T-helper 17 cell (primary cell): ENCODE data around the gene CDK17. TPM values are rescaled to one million over a fixed set of nuclear protein-coding genes. Genes with fewer than 3 reads are reported as not detected.
"Not testable (repeated sequence)": the region's sequence is repeated elsewhere in the genome, so short reads cannot be mapped to it uniquely, and the experiment has no call there.

ENCODE experiments used
- ATAC-seq: fragments of 150-1000 bp; cut with Tn5 transposase; 2 replicates; pipeline ENCODE4 v1.10.0; 2021; ENCODE audit warnings: mild to moderate bottlenecking, moderate library complexity
- DNase-seq, 3 donors: peaks; one replicate each; pipeline versions ENCODE4 v3.0.0 to v3.0.0-alpha.2; 2020 to 2021
- H3K9me3 ChIP-seq: one replicate; pipeline ENCODE4 v1.7.0; 2013; ENCODE audit warnings: low read length, mild to moderate bottlenecking; ENCODE audit not compliant: control insufficient read depth, poor library complexity, severe bottlenecking
- H3K27ac Mint-ChIP-seq: one replicate; pipeline ENCODE4 v1.8.0; 2022; ENCODE audit warnings: mild to moderate bottlenecking, moderate library complexity, mixed read lengths
- H3K27me3 Mint-ChIP-seq: one replicate; pipeline ENCODE4 v1.8.0; 2022; ENCODE audit warnings: mixed read lengths
- H3K36me3 Mint-ChIP-seq: one replicate; pipeline ENCODE4 v1.8.0; 2022; ENCODE audit warnings: low read depth, mixed read lengths
- H3K4me1 Mint-ChIP-seq: one replicate; pipeline ENCODE4 v1.8.0; 2022; ENCODE audit warnings: mild to moderate bottlenecking, mixed read lengths
- H3K4me3 Mint-ChIP-seq: one replicate; pipeline ENCODE4 v1.8.0; 2022; ENCODE audit warnings: mild to moderate bottlenecking, moderate library complexity, mixed read lengths
- total RNA-seq, 4 donors: library from RNA in 2 of 4; stranded (reverse) in 2 of 4; gene quantifications; one replicate each; pipeline ENCODE4 v1.2.3 and lab custom pipeline; 2022 to 2026

CDK17 gene
- 100 to 1,000 TPM; 123 to 131 TPM for total RNA-seq
- total RNA-seq (lab: John Stamatoyannopoulos, UW), result 147 to 223 reads per million in 2 donors

- peak; percentile 69 for ATAC-seq
Observed at GRCh38 chr12:96399919-96400630, at the start of gene CDK17. Gene CDK17 (minus strand): TSS chr12:96400439. CDS start chr12:96334836, 65,603 bp downstream.

DNA sequence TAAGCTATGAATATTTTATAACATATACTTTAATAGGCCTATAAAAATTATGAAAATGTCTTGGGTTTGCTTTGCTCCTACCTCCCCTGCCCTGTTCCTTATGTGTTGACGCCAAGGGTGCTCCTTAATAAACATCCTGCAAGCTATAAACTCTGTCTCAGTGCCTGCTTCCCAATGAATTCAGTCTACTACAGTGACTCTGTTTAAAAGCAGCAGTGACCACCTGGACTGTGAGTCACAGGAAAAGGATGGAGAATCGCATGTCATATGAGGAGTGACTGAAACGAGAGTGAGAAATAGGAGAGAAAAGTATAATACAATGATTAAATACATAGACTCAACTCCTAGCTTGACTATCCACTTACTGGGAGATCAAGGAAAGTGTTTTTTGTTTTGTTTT, 48.1 kb upstream of the CDK17 start:
- no peak for ATAC-seq
- Mint-ChIP-seq H3K27me3 (no peaks in the 10 kb centered on the region), H3K4me1 (peaks cover 23% of the 10 kb centered on the region), H3K4me3 (no peak overlapping the region), H3K36me3 (no peaks in the 10 kb centered on the region), H3K27ac (peak overlapping the region; percentile 99)
- no peaks in the 10 kb centered on the region for H3K9me3 ChIP-seq
- no peak for DNase-seq

More at GRCh38 chr12:96399919-96400630, at the start of gene CDK17:
- H3K36me3 Mint-ChIP-seq, result no peaks in the 10 kb centered on the region
- no peaks in the 10 kb centered on the region for H3K9me3 ChIP-seq
- peak within 1 kb of the TSS; percentile 97 for H3K27ac Mint-ChIP-seq
- DNase-seq, result peak; percentile 84 to 88 (median 86)
- peak within 1 kb of the TSS; percentile 96 for H3K4me3 Mint-ChIP-seq
- H3K4me1 Mint-ChIP-seq, result peaks cover 31% of the 10 kb centered on the region
- no peaks in the 10 kb centered on the region for H3K27me3 Mint-ChIP-seq

DNA sequence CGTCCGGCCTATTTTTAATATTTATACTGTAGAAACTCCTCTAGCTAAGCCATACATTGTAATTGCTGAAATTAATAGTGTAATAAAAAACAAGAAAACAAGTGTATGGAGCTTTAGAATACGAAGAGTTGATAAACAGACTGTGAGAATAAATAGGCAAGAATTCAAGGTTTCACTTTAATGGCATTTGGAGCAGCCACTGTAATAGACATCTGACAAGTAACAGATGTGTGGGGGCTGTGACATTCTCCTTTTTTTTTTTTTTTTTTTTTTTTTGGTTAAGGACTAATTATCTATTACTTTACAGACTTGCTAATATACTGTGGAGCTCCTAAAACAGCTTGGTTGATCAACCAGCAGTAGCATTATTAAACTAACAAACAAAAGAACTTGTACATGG, 47.0 kb upstream of the CDK17 start:
- no peak overlapping the region for H3K4me3 Mint-ChIP-seq
- peaks cover 20% of the 10 kb centered on the region for H3K4me1 Mint-ChIP-seq
- ATAC-seq, result no peak
- no peaks in the 10 kb centered on the region for H3K9me3 ChIP-seq
- no peak for DNase-seq
- H3K36me3 Mint-ChIP-seq, result no peaks in the 10 kb centered on the region
- H3K27me3 Mint-ChIP-seq, result no peaks in the 10 kb centered on the region
- peak overlapping the region; percentile 99 for H3K27ac Mint-ChIP-seq

DNA sequence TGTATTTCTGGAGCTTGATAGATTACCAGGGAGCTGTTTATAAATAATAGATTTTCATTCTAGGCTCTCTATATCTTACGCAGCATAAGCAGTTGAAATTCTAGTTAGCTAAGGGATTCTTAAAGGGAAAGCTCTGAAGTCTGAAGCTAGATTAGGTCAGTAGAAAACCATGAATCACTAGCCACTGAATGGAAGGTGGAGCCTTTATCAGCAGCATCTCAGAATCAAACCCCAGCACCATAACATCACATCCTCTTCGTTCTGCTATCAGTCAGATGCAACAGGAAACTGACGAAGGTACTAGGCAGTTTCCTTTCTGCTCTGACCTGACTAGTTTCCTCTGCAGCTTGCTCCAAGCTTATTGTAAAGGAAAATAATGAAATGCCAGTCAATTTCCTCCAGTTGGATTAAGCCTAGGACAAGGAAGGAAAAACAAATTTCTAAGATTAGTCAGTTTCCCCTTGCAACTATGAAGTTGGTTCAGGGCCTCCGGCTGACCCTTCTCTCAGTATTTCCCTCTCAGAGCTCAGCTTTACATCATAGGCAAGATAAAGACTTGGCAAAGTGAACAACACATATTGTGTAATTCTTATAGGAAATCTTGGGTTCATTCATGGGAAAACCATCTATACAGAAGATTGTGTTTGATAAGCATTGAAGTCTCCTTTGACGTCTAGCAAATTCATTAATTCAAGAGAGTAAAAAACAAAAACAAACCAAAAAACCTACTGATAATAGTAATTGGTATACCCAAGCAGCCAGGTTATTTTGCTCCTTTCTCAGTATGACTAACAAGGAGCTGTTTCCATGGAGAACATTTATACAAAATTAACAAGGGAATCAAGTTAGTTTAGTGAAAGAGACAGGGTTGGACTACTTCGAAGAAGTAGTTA, 45.7 kb upstream of the CDK17 start:
- peaks cover 20% of the 10 kb centered on the region for H3K4me1 Mint-ChIP-seq
- H3K36me3 Mint-ChIP-seq, result no peaks in the 10 kb centered on the region
- ATAC-seq (peak; percentile 97), DNase-seq (peak in 2 of 3 donors; percentile 31 to 33)
- H3K27me3 Mint-ChIP-seq, result no peaks in the 10 kb centered on the region
- H3K4me3 Mint-ChIP-seq, result peak overlapping the region; percentile 43
- H3K9me3 ChIP-seq, result no peaks in the 10 kb centered on the region
- peak overlapping the region; percentile 99 for H3K27ac Mint-ChIP-seq

DNA sequence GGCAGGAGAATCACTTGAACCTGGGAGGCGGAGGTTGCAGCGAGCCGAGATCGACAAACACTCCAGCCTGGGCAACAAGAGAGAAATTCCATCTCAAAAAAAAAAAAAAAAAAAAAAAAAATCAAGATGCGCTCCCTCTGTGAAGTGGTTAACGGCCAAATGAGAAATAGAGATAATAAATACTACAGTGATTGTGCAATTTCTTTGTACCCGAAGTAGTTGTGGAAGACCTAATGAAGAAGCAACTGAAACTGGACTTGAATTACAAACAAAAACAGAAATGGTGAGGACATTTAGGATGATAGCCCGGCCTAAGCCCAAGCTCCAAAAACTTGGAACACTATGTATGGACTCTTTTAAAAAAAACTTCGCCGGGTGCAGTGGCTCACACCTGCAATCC, 44.2 kb upstream of the CDK17 start:
- no peaks in the 10 kb centered on the region for H3K9me3 ChIP-seq
- DNase-seq, result no peak
- Mint-ChIP-seq H3K27me3 (no peaks in the 10 kb centered on the region), H3K4me3 (no peak overlapping the region), H3K36me3 (no peaks in the 10 kb centered on the region), H3K4me1 (peaks cover 20% of the 10 kb centered on the region), H3K27ac (peak overlapping the region; percentile 99)
- ATAC-seq, result no peak

GRCh38 chr12:96442906-96443305, 42.7 kb upstream of the CDK17 start:
- no peak for ATAC-seq
- Mint-ChIP-seq H3K27ac (peak overlapping the region; percentile 99), H3K4me3 (no peak overlapping the region), H3K4me1 (peaks cover 22% of the 10 kb centered on the region), H3K27me3 (no peaks in the 10 kb centered on the region), H3K36me3 (no peaks in the 10 kb centered on the region)
- H3K9me3 ChIP-seq, result no peaks in the 10 kb centered on the region
- no peak for DNase-seq

GRCh38 chr12:96441816-96442215, 41.6 kb upstream of the CDK17 start:
- ATAC-seq (no peak), DNase-seq (no peak)
- Mint-ChIP-seq H3K27ac (peak overlapping the region; percentile 99), H3K27me3 (no peaks in the 10 kb centered on the region), H3K36me3 (no peaks in the 10 kb centered on the region), H3K4me3 (no peak overlapping the region), H3K4me1 (peaks cover 25% of the 10 kb centered on the region)
- H3K9me3 ChIP-seq, result no peaks in the 10 kb centered on the region

DNA sequence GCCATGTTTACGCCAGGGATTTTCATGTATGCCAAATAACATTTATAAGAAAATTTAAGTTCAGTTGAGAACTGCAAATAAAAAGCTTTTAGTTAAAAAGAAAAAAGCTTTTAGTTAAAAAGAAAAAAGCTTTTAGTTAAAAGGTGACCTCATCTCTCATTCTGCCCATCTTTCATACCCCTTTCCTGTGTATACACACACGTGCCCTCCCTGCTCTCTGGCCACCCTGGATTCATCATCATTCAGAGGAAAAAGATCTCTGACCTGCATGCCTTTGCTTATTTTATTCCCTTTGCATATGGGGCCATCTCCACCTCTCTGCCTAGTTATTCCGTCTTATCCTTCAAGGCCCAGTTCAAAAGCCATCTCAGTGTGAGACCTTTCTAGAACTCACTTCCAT, 38.1 kb upstream of the CDK17 start:
- Mint-ChIP-seq H3K4me1 (peaks cover 17% of the 10 kb centered on the region), H3K27me3 (no peaks in the 10 kb centered on the region), H3K36me3 (no peaks in the 10 kb centered on the region), H3K27ac (peak overlapping the region; percentile 90), H3K4me3 (no peak overlapping the region)
- no peak for DNase-seq
- ATAC-seq, result no peak
- H3K9me3 ChIP-seq, result no peaks in the 10 kb centered on the region

GRCh38 chr12:96437171-96437445, 36.9 kb upstream of the CDK17 start:
- ATAC-seq (no peak), DNase-seq (no peak)
- Mint-ChIP-seq H3K4me1 (peaks cover 17% of the 10 kb centered on the region), H3K27me3 (no peaks in the 10 kb centered on the region), H3K36me3 (no peaks in the 10 kb centered on the region), H3K27ac (peak overlapping the region; percentile 90), H3K4me3 (no peak overlapping the region)
- no peaks in the 10 kb centered on the region for H3K9me3 ChIP-seq

DNA sequence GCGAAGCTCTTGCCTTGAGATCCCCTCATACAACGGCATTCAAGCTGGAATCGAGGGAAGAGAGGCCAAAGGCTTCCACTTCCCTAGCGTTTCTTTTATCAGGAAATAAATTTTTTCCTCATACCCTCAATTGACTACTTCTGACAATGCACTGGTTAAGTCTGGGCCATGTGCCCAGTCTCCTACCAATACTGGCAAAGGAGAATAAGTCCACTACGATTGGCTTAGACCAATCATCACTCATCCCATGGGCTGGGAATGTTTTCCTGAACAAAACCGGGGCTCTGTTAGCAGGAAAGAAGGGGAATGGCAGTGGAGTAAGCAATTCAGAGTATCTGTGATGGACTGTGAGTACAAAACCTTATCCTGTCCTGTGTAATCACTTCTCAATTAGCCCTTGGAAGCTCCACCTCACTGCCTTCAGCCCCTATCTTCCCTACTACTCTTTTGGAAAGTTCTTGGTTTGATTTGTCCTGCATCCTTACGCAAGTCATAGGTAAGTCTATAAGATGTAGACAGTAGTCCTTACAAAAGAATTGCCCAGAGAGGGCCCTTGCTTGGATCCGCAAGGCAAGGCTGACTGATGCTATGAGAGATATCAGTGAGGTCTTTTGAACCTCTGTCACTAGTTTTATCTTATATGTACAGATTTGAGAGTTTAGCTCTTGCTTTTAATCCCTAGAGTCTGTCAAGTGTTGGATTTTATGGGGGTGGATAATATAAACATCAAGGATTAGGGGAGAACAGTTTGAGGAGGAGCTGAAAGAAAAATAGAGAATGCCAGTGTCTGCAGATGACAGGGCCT, 36.3 kb upstream of the CDK17 start:
- Mint-ChIP-seq H3K27ac (peak overlapping the region; percentile 90), H3K4me3 (no peak overlapping the region), H3K36me3 (no peaks in the 10 kb centered on the region), H3K4me1 (peaks cover 17% of the 10 kb centered on the region), H3K27me3 (no peaks in the 10 kb centered on the region)
- H3K9me3 ChIP-seq, result no peaks in the 10 kb centered on the region
- no peak for DNase-seq
- ATAC-seq, result no peak

DNA sequence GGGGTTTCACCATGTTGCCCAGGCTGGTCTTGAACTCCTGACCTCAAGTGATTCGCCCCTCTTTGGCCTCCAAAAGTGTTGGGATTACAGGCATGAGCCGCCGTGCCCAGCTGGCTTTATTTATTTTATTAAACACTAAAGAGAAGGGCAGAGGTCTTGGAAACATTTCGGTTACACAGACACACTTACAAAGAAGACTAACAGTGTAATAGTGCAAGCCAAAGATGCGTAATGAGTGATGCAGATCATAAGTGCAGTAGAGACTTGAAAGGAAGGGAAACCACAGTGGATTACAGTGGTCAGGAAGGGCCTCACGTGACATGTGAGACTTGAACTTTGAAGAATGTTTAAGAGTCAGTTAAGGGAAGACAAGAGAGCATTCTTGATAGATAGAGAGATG, 33.9 kb upstream of the CDK17 start:
- H3K27ac Mint-ChIP-seq, result peak overlapping the region; percentile 74
- DNase-seq (peak; percentile 15 to 59 (median 38)), ATAC-seq (peak; percentile 99)
- peak overlapping the region; percentile 39 for H3K4me3 Mint-ChIP-seq
- no peaks in the 10 kb centered on the region for H3K9me3 ChIP-seq
- H3K36me3 Mint-ChIP-seq, result no peaks in the 10 kb centered on the region
- no peaks in the 10 kb centered on the region for H3K27me3 Mint-ChIP-seq
- peaks cover 18% of the 10 kb centered on the region for H3K4me1 Mint-ChIP-seq

- not testable (repeated sequence) for H3K36me3 Mint-ChIP-seq, H3K27me3 Mint-ChIP-seq, H3K4me3 Mint-ChIP-seq, H3K9me3 ChIP-seq, DNase-seq, ATAC-seq
- Mint-ChIP-seq H3K4me1 (peaks cover 18% of the 10 kb centered on the region), H3K27ac (peak overlapping the region; percentile 74)
Observed at GRCh38 chr12:96432496-96433321, 32.5 kb upstream of the CDK17 start.
